ENCODE data around the gene KRT83.

Gene KRT83

GRCh38 chr12:52320784-52321400 lies at the start of gene KRT83:
Gene KRT83, minus strand, starts transcription at chr12:52321398. Its CDS starts 63 bp downstream, at chr12:52321335.
- no peak for DNase-seq (ENCODE audit: low spot score)

GRCh38 chr12:52369809-52370208 lies 48.6 kb upstream of the KRT83 start:
- no peak for DNase-seq (ENCODE audit: low spot score)

GRCh38 chr12:52369211-52369610 lies 48.0 kb upstream of the KRT83 start:
- DNase-seq (ENCODE audit: low spot score), result no peak

GRCh38 chr12:52368508-52368907 lies 47.3 kb upstream of the KRT83 start:
- no peak for DNase-seq (ENCODE audit: low spot score)

- no peak for DNase-seq (ENCODE audit: low spot score)
Observed at GRCh38 chr12:52367876-52368275, 46.7 kb upstream of the KRT83 start.

GRCh38 chr12:52366738-52367485 lies 45.7 kb upstream of the KRT83 start, which contains the start of gene KRT85:
Gene KRT85, minus strand, starts transcription at chr12:52367481. Its CDS starts 76 bp downstream, at chr12:52367405.
- DNase-seq (ENCODE audit: low spot score), result no peak

- no peak for DNase-seq (ENCODE audit: low spot score)
Observed at GRCh38 chr12:52364901-52365489, 43.8 kb upstream of the KRT83 start.

- DNase-seq (ENCODE audit: low spot score), result no peak
Observed at GRCh38 chr12:52364061-52364460, 42.9 kb upstream of the KRT83 start.

GRCh38 chr12:52363111-52363679 lies 42.0 kb upstream of the KRT83 start:
- no peak for DNase-seq (ENCODE audit: low spot score)

GRCh38 chr12:52362118-52362726 lies 41.0 kb upstream of the KRT83 start:
- no peak for DNase-seq (ENCODE audit: low spot score)

- no peak for DNase-seq (ENCODE audit: low spot score)
Observed at GRCh38 chr12:52361553-52361952, 40.4 kb upstream of the KRT83 start.

- no peak for DNase-seq (ENCODE audit: low spot score)
Observed at GRCh38 chr12:52360663-52361271, 39.6 kb upstream of the KRT83 start.

GRCh38 chr12:52360106-52360662 lies 39.0 kb upstream of the KRT83 start:
- no peak for DNase-seq (ENCODE audit: low spot score)

GRCh38 chr12:52359621-52360061 lies 38.4 kb upstream of the KRT83 start:
- DNase-seq (ENCODE audit: low spot score), result no peak

GRCh38 chr12:52358575-52359350 lies 37.6 kb upstream of the KRT83 start:
- no peak for DNase-seq (ENCODE audit: low spot score)

GRCh38 chr12:52356762-52357580 lies 35.8 kb upstream of the KRT83 start:
- no peak for DNase-seq (ENCODE audit: low spot score)

GRCh38 chr12:52356031-52356761 lies 35.0 kb upstream of the KRT83 start:
- no peak for DNase-seq (ENCODE audit: low spot score)

GRCh38 chr12:52355176-52355575 lies 34.0 kb upstream of the KRT83 start:
- DNase-seq (ENCODE audit: low spot score), result no peak

- DNase-seq (ENCODE audit: low spot score), result no peak
Observed at GRCh38 chr12:52354200-52354599, 33.0 kb upstream of the KRT83 start.

Measured in hepatic stellate cell (primary cell).